Right renal pelvis (tissue), 4 donors: ENCODE measurements around the gene GSG1L. TPM values are rescaled to one million over a fixed set of nuclear protein-coding genes. Genes with fewer than 3 reads are reported as not detected.

Source experiments
- DNase-seq, 4 donors: peaks; one replicate each; pipeline ENCODE4 v3.0.0-alpha.2; 2013; ENCODE audit warnings: low read depth in 4 of 4, low spot score in 3 of 4, missing footprints in 1 of 4
- polyA plus RNA-seq, 4 donors: library from polyadenylated mRNA; unstranded; fragments of 120-200 nt; gene quantifications; one replicate each; pipeline ENCODE4 v1.2.1, GENCODE V29; 2013; ENCODE audit not compliant: insufficient read length in 4 of 4

Gene GSG1L
- polyA plus RNA-seq, 4 donors = 0.44 to 0.74 (median 0.58) TPM

GRCh38 chr16:28092721-28093384 lies 29.3 kb upstream of the GSG1L start:
- DNase-seq = no peak

GRCh38 chr16:28091656-28092055 lies 28.1 kb upstream of the GSG1L start:
- no peak for DNase-seq

GRCh38 chr16:28090646-28091377 lies 27.3 kb upstream of the GSG1L start:
- no peak for DNase-seq

GRCh38 chr16:28089992-28090365 lies 26.5 kb upstream of the GSG1L start:
- DNase-seq = no peak

GRCh38 chr16:28089205-28089991 lies 25.9 kb upstream of the GSG1L start:
- DNase-seq = no peak

- DNase-seq = no peak
These were observed 24.3 kb upstream of the GSG1L start for GRCh38 chr16:28087675-28088300.

GRCh38 chr16:28087140-28087660 lies 23.7 kb upstream of the GSG1L start:
- no peak for DNase-seq

- DNase-seq = no peak
These were observed 22.9 kb upstream of the GSG1L start for GRCh38 chr16:28086186-28087139.

- no peak for DNase-seq
These were observed 22.1 kb upstream of the GSG1L start for GRCh38 chr16:28085389-28086171.

GRCh38 chr16:28084209-28084608 lies 20.7 kb upstream of the GSG1L start:
- DNase-seq = no peak

- no peak for DNase-seq
These were observed 19.1 kb upstream of the GSG1L start for GRCh38 chr16:28082624-28083023.

- no peak for DNase-seq
These were observed 18.0 kb upstream of the GSG1L start for GRCh38 chr16:28081391-28081968.

GRCh38 chr16:28078261-28078660 lies 14.7 kb upstream of the GSG1L start:
- no peak for DNase-seq

GRCh38 chr16:28073836-28074235 lies 10.3 kb upstream of the GSG1L start:
- no peak for DNase-seq

- no peak for DNase-seq
These were observed 8.6 kb upstream of the GSG1L start for GRCh38 chr16:28072087-28072486.

- DNase-seq = no peak
These were observed 6.7 kb upstream of the GSG1L start for GRCh38 chr16:28069971-28070794.

GRCh38 chr16:28068976-28069375 lies 5.5 kb upstream of the GSG1L start:
- DNase-seq = no peak
